DMS114 treated with DMSO at 0.1 percent for 48 hours (cell line): ENCODE measurements around the gene LARP4.
"Not testable (repeated sequence)": the region's sequence is repeated elsewhere in the genome, so short reads cannot be mapped to it uniquely, and the experiment has no call there.

Source experiments
- DNase-seq: peaks from one replicate; lab custom pipeline; 2025; ENCODE audit not compliant: unreplicated experiment; lab: John Stamatoyannopoulos, UW

The LARP4 gene

GRCh38 chr12:50400638-50401499 is at the start of gene LARP4:
LARP4 (plus strand) TSS chr12:50400885; CDS start chr12:50401011, 126 bp downstream.
- DNase-seq = peak; percentile 98

DNA sequence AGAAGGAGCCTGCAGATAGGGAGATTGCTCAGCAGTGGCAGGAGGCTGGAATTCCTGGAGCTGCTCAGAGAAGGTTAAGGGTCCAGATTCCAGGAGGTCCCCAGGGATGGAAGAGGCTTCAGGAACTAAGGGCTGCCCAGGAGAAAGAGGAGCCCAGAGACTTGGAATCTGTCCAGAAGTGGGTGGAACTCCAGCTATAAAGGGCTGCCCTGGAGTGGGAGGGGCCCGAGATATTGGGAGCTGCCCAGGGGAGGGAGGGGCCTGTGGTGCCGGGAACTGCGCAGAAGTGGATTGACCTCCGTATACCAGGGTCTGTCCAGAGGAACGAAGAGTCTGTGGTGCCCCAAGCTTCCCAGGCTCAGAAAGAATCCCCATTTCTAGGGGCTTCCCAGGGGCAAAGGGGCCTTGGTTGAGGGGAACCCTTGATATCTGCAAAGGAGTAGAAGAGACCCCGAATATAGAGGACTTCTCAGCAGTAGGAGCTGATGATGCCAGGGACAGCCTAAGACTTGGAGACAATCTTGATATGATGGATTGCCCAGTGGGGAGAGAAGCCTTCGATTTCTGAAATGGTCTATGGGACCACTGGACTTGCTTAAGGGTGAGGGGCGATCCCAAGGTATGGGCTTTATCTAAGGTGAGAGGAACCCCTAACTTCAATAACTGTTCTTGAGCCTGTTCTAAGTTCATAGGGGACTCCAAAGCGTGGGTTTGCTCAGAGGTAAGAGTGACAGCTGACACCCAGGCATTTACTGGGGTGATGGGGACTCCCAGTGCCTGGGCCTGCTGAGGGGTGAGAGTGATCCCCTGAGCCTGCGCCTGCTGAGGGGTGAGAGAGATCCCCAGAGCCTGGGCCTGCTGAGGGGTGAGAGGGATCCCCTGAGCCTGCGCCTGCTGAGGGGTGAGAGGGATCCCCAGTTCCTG is 49.3 kb upstream of the LARP4 start:
- DNase-seq = no peak

GRCh38 chr12:50353404-50353803 is 47.3 kb upstream of the LARP4 start:
- no peak for DNase-seq

DNA sequence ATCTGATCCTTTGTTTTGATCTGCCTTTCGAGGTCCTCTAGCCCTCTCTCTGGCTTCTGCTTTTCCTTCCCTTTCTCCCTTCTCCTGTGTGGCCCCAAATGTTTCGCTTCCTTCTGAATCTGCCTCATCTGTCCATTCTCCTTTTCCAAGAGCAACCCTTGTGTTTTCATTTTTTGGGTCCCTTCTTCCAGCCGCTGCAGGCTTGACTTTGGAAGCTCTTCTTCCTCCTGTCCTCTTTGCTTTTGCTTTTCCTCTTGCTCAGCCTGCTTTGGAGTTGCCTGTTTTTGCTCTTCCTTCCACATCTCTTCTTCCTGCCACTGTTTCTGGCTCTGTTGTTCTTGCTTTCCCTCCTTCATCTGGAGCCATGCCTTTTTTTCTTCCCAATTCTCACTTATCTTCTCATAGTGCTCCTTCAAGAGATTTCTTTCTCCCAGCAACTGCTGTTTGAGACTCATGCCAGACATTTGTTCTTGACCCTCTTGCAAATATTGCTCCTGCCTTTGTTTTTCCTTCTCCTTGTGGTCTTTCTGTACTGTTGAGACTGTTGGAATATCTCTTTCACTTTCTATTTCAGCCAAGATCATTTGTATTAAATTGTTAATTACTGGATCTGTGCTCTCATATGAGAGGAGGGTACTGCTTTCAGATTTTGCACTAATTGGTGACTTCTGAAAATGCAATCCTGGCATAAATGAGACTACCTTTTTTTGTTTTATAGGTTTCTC is 46.7 kb upstream of the LARP4 start:
- DNase-seq = no peak

GRCh38 chr12:50354908-50355307 is 45.8 kb upstream of the LARP4 start:
- DNase-seq = no peak

- DNase-seq = no peak
These were observed 45.3 kb upstream of the LARP4 start for GRCh38 chr12:50355365-50355764.

DNA sequence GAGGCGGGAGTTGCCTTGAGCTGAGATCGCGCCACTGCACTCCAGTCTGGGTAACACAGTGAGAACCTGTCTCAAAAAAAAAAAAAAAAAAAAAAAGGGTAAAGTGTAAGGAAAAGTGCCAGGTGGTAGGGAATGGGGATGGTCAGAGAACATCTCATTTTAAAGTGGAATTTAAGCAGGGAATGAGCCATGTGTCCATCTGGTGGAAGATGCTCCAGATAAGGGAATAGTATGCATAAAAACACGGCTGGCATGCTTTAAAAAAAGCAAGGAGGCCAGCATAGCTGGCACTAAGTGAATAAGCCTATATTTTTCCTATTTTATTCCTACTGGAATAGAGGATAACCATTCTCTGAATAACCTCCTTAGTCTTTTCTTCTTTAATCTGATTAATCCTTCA is 38.0 kb upstream of the LARP4 start:
- no peak for DNase-seq

DNA sequence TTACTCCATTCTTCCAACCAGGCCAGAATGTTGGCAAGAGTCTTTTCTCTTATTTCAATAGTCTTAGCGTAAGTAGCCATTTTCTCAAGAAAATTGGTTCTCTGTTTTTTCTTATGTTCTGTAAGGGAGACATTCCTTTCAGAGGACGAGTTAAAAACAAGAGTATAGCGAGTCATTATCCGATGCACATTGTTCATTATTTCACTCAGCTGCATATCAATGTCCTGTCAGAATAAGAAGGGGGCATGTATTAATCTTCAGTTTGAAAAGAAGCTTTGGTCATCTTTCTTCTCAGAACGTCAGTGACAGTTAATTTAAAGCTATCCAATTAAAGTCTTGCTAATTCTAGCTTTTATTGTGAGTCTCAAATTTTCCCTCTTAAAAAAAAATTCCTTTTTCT is 37.5 kb upstream of the LARP4 start:
- no peak for DNase-seq

- no peak for DNase-seq
These were observed 34.8 kb upstream of the LARP4 start for GRCh38 chr12:50365709-50366406.

DNA sequence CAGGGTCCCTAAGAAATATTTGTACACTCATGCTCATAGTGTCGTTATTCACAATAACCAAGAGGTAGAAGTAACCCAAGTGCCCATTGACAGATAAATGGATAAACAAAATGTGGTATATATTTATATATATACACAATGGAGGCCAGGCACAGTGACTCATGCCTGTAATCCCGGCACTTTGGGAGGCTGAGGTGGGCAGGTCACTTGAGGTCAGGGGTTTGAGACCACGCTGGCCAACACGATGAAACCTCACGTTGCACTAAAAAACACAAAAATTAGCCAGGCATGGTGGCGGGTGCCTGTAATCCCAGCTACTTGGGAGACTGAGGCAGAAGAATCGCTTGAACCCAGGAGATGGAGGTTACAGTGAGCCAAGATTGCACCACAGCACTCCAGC is 30.0 kb upstream of the LARP4 start:
- not testable (repeated sequence) for DNase-seq

- no peak for DNase-seq
These were observed 24.9 kb upstream of the LARP4 start for GRCh38 chr12:50375802-50376201.

GRCh38 chr12:50380761-50381325 is 19.8 kb upstream of the LARP4 start:
- DNase-seq = no peak

DNA sequence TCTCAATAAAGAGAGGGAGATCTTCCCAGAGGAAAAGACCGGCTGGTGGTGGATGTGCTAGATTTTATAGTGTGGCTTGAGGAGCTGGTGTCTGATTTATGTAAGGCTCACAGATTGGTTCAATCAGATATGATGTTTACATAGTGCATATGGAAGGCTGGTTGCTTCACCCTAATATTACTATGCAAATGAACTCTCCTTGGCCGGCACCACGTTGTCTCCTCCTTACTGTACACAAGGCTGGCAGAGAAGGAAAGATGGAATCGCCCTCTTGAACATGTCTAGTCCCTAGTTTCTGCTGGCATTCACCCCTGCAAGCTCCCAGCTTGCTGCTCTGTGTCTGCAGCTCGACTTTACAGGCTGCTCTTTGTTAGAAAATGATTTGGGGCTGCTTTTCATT is 13.2 kb upstream of the LARP4 start:
- no peak for DNase-seq

DNA sequence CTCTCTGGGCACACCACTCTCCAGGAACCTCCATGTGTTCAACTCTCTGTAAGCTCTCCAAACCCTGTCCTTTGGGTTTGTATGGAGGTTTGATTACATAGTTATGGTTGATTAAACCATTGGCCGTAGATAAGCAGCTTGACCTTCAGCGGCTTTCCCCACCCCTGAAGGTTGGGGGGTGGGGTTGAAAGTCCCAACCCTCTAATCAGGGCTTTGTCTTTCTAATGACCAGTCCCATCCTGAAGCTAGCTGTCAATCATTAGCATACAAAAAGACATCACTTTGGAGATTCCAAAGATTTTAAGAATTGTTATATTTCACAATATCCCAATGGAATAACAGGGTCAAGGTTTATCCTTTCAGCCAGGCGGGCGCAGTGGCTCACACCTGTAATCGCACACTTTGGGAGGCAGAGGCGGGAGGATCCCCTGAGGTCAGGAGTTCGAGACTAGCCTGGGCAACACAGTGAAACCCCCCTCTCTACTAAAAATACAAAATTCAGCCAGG is 12.7 kb upstream of the LARP4 start:
- DNase-seq = no peak

GRCh38 chr12:50388793-50389192 is 11.9 kb upstream of the LARP4 start:
- not testable (repeated sequence) for DNase-seq

GRCh38 chr12:50390316-50390741 is 10.4 kb upstream of the LARP4 start:
- DNase-seq = no peak

DNA sequence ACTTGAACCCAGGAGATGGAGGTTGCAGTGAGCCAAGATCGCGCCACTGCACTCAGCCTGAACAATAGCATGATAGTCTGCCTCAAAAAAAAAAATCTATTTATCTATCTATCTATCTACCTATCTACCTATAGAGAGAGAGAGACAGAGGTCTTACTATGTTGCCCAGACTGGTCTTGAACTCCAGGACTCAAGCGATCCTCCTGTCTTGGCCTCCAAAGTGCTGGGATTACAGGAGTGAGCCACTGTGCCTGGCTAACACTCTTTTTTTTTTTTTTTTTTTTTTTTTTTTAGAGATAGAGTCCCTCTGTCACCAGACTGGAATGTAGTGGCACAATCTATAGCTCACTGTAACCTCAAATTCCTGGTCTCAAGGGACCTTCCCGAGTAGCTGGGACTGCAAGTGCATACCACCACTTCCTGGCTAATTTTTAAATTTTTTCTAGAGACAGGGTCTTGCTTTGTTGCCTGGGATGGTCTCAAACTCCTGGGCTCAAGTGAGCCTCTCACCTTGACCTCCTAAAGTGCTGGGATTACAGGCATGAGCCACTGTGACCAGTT is 6.1 kb upstream of the LARP4 start:
- DNase-seq = no peak

DNA sequence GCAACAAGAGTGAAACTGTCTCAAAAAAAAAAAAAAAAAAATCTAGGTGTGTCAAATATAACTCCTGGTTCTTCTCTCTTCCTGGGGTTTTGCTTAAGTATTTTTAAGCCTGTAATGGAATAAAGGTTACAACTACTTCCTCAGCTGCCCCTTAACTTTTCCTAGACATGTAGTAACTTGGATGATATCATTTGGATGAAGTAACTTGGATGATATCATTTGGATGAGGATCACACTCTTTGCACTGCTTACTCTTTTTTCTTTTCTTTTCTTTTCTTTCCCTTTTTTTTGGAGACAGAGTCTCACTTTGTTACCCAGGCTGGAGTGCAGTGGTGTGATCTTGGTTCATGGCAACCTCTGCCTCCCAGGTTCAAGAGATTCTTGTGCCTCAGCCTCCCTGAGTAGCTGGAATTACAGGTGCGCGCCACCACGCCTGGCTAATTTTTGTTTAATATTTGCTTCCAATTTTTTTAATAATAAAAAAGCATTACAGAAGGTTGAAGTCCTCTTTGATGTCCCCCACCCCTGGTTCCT is 3.5 kb upstream of the LARP4 start:
- DNase-seq = no peak

DNA sequence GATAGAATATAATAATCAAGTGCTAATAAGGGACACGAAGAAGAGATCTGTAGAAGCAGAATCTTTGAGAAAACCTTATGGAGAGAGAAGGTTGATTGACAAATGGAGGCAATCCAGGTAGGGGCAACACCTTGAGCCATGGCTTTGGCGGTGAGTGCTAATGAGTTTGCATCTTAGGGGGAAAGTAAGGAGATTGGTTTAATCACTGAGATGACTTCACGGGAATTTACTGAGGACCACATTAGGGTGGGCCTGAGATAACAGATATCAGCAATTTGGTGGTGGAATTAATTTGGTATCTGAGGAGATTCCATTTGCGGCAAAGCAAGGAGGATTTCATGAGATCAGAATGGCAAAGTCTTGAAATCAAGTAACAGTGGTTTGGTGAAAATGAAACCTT is 1.8 kb upstream of the LARP4 start:
- DNase-seq = no peak
